CD4-positive, alpha-beta T cell treated with Interleukin-1 beta for 1 hour (primary cell): ENCODE results near the gene SYT17.

Source experiments
- DNase-seq, 2 donors: peaks; one replicate each; pipeline ENCODE4 v3.0.0-alpha.2; 2020 to 2022

SYT17 gene

DNA sequence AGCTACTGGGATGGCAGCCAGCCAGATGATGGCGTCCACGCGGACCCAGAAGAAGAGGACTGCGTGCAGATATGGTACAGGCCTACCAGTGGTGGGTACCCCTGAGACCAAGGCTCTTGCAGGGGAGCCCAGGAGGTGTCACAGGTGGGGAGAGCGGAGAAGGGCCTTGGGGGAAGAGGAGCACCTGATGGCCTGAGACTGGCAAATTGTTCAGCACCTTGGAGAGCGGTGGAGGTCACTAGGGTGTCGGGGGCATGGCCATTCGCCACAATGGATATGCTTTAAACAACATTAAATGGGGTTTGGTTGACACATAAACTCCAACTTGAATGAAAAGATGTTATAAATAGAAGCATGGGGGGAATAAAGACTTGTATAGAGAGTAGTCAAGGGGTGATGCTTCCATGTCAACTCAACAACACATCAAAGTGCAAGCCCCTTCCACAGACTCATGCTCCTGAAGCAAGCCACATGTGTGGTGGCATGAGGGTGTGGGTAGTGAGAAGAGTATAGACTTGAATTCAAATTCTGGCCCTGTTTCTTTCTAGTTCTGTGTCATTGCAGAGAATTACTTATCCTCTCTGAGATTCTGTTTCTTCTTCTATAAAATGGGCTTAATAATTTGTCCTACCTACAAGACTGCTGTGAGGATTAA, 139.7 kb downstream of the SYT17 start:
- DNase-seq: no peak

GRCh38 chr16:19308392-19308791, 140.4 kb downstream of the SYT17 start:
- no peak for DNase-seq

GRCh38 chr16:19309178-19309577, 141.1 kb downstream of the SYT17 start:
- DNase-seq: no peak

DNA sequence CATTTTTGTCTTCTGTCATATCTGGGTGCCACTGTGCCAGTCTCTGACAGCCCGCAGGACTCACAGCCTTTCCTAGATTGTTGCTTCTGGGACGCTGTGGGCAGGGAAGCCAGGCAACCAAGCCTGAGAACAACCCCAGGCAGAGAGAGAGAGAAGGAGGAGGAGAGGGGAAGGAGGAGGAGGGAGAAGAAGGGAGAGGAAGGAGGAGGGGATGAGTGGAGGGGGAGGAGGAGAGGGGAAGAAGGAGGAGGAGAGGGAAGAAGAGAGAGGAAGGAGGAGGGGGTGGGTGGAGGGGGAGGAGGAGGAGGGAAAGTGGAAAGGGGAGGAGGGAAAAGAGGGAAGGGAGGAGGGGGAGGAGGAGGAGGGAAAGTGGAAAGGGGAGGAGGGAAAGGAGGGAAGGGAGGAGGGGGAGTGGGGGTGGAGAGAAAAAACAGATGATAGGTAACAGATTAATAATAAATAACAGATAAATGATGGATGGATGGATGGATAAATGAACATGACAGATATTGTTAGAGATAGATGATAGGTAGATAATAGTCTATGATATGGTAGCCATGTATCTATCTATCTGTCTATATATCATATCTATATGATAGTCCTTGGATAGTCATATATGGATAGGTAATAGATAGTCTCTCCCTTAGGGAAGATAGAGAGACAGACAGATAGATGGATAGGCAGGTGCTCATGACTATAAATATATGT, 146.8 kb downstream of the SYT17 start:
- DNase-seq: no peak

GRCh38 chr16:19315889-19316433, 147.9 kb downstream of the SYT17 start:
- no peak for DNase-seq

- DNase-seq: no peak
Measured at GRCh38 chr16:19316846-19317245, 148.8 kb downstream of the SYT17 start.
